ENCODE results near the gene MIEN1. TPM values are rescaled to one million over a fixed set of nuclear protein-coding genes. Genes with fewer than 3 reads are reported as not detected.

MIEN1 gene
- total and polyA plus RNA-seq, 4 donors, result 20.8 to 136 (median 58.3) TPM

DNA sequence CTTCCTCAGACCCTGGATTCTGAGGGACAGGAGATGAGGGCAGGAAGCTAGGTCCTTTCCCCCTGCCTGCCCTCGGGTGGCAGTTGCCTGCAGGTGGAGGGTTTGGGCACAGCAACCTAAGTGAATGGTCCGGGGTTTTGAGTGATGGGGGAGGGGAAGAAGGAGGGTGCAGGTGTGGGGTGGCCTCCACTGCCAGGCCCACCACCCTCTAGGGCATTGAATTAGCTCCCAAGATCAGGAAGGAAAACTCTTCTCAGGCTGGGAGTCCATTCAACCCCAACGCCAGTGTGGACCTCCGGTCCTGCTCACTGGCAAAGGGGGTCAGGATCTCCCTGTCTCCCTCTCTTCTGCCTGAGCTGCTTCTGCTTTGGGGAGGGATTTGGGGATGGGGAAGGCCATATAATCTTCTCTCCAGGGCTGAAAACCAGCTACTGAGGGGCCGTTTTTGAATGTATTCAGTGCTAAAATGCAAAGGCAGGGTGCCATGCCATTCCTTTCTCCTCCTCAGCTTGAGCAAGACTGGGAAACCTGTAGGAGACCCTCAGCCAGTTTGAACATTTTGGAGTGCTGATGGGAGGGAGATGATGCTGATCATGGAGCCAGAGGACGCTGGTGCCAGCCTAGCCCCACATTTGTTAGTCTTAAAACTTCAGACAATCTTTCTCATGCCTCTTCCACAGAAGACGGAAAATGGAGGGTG is 26.2 kb upstream of the MIEN1 start:
- DNase-seq (no peak), ATAC-seq (ENCODE audit: insufficient read depth, low FRiP score) (no peak)
- Histone ChIP-seq H3K4me3 (no peak overlapping the region), H3K27me3 (ENCODE audit: control insufficient read depth in 3 of 3, insufficient read depth in 3 of 3, low read length in 2 of 3) (no peaks in the 10 kb centered on the region), H3K27ac (ENCODE audit: low read depth in 1 of 2, low read length in 1 of 2) (no peak overlapping the region), H3K4me1 (ENCODE audit: control insufficient read depth in 5 of 5, insufficient read depth in 5 of 5, low read length in 5 of 5) (peaks cover 0 to 17% (median 0%) of the 10 kb centered on the region in 5 donors), H3K9me3 (ENCODE audit: control insufficient read depth in 4 of 4, insufficient read depth in 3 of 4, low read length in 3 of 4) (no peaks in the 10 kb centered on the region), H3K36me3 (ENCODE audit: control insufficient read depth in 4 of 4, insufficient read depth in 4 of 4, low read length in 4 of 4) (no peaks in the 10 kb centered on the region), H3K9ac (ENCODE audit: insufficient read depth in 1 of 2, low read length in 2 of 2) (no peak overlapping the region)
- TF ChIP-seq, protein P1, sequence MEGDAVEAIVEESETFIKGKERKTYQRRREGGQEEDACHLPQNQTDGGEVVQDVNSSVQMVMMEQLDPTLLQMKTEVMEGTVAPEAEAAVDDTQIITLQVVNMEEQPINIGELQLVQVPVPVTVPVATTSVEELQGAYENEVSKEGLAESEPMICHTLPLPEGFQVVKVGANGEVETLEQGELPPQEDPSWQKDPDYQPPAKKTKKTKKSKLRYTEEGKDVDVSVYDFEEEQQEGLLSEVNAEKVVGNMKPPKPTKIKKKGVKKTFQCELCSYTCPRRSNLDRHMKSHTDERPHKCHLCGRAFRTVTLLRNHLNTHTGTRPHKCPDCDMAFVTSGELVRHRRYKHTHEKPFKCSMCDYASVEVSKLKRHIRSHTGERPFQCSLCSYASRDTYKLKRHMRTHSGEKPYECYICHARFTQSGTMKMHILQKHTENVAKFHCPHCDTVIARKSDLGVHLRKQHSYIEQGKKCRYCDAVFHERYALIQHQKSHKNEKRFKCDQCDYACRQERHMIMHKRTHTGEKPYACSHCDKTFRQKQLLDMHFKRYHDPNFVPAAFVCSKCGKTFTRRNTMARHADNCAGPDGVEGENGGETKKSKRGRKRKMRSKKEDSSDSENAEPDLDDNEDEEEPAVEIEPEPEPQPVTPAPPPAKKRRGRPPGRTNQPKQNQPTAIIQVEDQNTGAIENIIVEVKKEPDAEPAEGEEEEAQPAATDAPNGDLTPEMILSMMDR (IDR thresholded peaks at IDR 0.05; ENCODE audit: control extremely low read depth, extremely low read depth), result no peak
- 65 to 68% methylated on average over 7 of the region's 7 CpGs for WGBS, 2 donors

DNA sequence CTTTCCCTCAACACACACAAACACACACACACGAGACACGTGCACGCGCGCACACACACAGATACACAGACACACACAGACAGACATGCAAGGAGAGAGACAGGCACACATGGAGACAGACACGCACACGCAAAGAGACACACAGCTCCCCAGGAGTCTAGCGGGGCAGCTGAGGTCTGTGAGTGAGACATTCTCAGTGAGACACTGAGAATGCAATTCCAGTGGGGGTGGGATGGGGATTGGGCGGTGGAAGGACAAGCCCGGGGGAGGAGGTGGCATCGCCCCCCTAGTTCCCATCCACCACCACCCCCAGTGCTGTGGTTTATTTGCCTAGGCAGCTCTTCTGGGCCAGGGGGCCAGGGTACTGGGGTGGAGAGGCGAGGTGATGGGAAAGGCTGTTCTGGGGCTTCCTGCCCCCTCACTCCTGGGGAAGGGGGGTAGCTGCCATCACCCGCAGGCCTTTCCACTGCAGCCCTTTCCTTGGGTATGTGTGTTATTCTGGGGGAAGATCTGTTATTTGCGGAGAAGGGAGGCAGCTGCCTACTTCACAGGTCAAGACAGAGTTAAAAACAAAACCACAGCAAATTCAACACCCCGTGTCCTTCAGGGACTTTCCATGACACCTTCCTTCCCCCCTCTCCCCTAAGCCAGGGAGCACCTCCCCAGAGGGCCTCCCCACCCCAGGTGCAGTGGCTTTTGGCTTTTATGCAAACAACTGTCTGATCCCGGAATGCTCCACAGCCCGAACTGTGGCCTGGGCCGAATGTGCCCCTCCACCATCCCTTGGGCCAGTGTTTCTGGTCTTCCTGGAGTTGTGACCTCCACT is 25.4 kb upstream of the MIEN1 start:
- no peak overlapping the region for H3K9ac ChIP-seq (ENCODE audit: insufficient read depth in 1 of 2, low read length in 2 of 2)
- H3K4me1 ChIP-seq (ENCODE audit: control insufficient read depth in 5 of 5, insufficient read depth in 5 of 5, low read length in 5 of 5), result peaks cover 0 to 19% (median 0%) of the 10 kb centered on the region in 5 donors
- no peak for ATAC-seq (ENCODE audit: insufficient read depth, low FRiP score)
- WGBS, 2 donors, result 55 to 60% methylated on average over 18 of the region's 18 CpGs
- no peaks in the 10 kb centered on the region for H3K9me3 ChIP-seq (ENCODE audit: control insufficient read depth in 4 of 4, insufficient read depth in 3 of 4, low read length in 3 of 4)
- no peak for DNase-seq
- H3K27me3 ChIP-seq (ENCODE audit: control insufficient read depth in 3 of 3, insufficient read depth in 3 of 3, low read length in 2 of 3), result no peaks in the 10 kb centered on the region
- peak overlapping the region in 1 of 2 donors; percentile 97 for H3K27ac ChIP-seq (ENCODE audit: low read depth in 1 of 2, low read length in 1 of 2)
- no peak overlapping the region for H3K4me3 ChIP-seq
- no peaks in the 10 kb centered on the region for H3K36me3 ChIP-seq (ENCODE audit: control insufficient read depth in 4 of 4, insufficient read depth in 4 of 4, low read length in 4 of 4)
- TF ChIP-seq, protein P1 (IDR thresholded peaks at IDR 0.05; ENCODE audit: control extremely low read depth, extremely low read depth), result no peak

DNA sequence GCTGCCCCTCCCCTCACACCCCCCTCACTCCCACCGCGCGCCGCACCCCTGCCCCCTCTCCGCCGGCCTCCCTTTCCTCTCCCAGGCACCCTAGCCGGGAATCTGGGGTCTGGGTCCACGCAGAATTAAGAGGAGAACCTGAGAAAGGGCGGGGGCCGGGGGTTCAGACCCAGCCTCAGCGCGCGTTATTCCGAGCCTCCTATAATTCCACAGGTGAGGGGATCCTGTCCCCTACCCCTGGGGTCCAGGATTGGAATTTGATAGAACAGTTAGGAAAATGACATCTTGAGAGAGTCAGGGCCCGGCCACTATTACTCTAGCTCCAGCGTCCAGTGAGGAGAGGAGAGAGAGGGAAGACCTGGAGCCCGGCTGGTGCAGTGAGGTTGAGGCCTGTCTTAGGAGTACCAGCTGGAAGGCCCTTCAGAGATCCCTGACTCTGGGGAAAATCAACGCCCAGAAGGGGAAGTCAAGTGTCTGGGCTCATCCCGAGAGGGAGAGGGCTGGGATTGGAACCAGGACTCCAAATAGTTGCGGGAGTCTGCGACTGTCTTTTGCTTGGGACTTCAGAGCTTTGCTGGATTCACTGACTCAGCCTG is 24.7 kb upstream of the MIEN1 start:
- ATAC-seq (ENCODE audit: insufficient read depth, low FRiP score) (peak; percentile 1), DNase-seq (peak; percentile 26 to 38 (median 32))
- TF ChIP-seq, protein P1 (IDR thresholded peaks at IDR 0.05; ENCODE audit: control extremely low read depth, extremely low read depth), result no peak
- 32 to 40% methylated on average over 21 of the region's 21 CpGs for WGBS, 2 donors
- Histone ChIP-seq H3K36me3 (ENCODE audit: control insufficient read depth in 4 of 4, insufficient read depth in 4 of 4, low read length in 4 of 4) (no peaks in the 10 kb centered on the region), H3K4me1 (ENCODE audit: control insufficient read depth in 5 of 5, insufficient read depth in 5 of 5, low read length in 5 of 5) (peaks cover 0 to 19% (median 0%) of the 10 kb centered on the region in 5 donors), H3K9ac (ENCODE audit: insufficient read depth in 1 of 2, low read length in 2 of 2) (peak overlapping the region in 1 of 2 donors; percentile 37), H3K4me3 (no peak overlapping the region), H3K27ac (ENCODE audit: low read depth in 1 of 2, low read length in 1 of 2) (peak overlapping the region; percentile 82 to 97), H3K27me3 (ENCODE audit: control insufficient read depth in 3 of 3, insufficient read depth in 3 of 3, low read length in 2 of 3) (no peaks in the 10 kb centered on the region), H3K9me3 (ENCODE audit: control insufficient read depth in 4 of 4, insufficient read depth in 3 of 4, low read length in 3 of 4) (no peaks in the 10 kb centered on the region)
